IMR-90 (cell line): ENCODE data around the gene SPNS2. TPM values are rescaled to one million over a fixed set of nuclear protein-coding genes. Genes with fewer than 3 reads are reported as not detected.

Source experiments
- ATAC-seq: fragments of 200-7000 bp; cut with Tn5 transposase; 2 replicates; pipeline ENCODE4 v1.9.1; 2020; ENCODE audit warnings: low read depth, mild to moderate bottlenecking, moderate library complexity
- BruUV-seq: library from RNA; stranded (reverse); fragments of 400-500 nt; replicated peaks from 2 replicates; lab custom pipeline; 2021; lab: Mats Ljungman, UMichigan
- CTCF ChIA-PET: fragments of 300-600 bp; formaldehyde crosslinking; extraction: SDS; loops from one replicate; lab custom pipeline; 2021; ENCODE audit warnings: antibody characterized with exemption; lab: Yijun Ruan, JAX
- POLR2A ChIA-PET: fragments of 300-600 bp; sonication (Branson Sonifier 250); formaldehyde crosslinking; loops from one replicate; lab custom pipeline; 2022; ENCODE audit warnings: antibody characterized with exemption; ENCODE audit not compliant: unreplicated experiment; lab: Charles Lee
- DNase-seq: peaks from one replicate; pipeline ENCODE4 v3.0.0; 2013
- H2AFZ ChIP-seq: replicated peaks from 2 replicates; pipeline ENCODE3; 2013; ENCODE audit warnings: low read length, mild to moderate bottlenecking; ENCODE audit not compliant: poor library complexity
- H2AK5ac ChIP-seq: 2 replicates; pipeline ENCODE4 v1.6.1; 2013; ENCODE audit warnings: low read depth, low read length, inconsistent platforms
- H2AK9ac ChIP-seq: replicated peaks from 2 replicates; pipeline ENCODE3; 2013; ENCODE audit warnings: mild to moderate bottlenecking, low read depth, low read length, moderate library complexity; ENCODE audit not compliant: poor library complexity
- H2BK120ac ChIP-seq: 2 replicates; pipeline ENCODE4 v1.6.1; 2013; ENCODE audit warnings: low read depth, low read length, inconsistent platforms
- H2BK15ac ChIP-seq: 3 replicates; pipeline ENCODE4 v1.6.1; 2013; ENCODE audit warnings: low read depth, low read length, inconsistent platforms
- H2BK20ac ChIP-seq: 2 replicates; pipeline ENCODE4 v1.6.1; 2013; ENCODE audit warnings: low read depth, mild to moderate bottlenecking, inconsistent platforms, low read length, moderate library complexity
- H2BK5ac ChIP-seq: 2 replicates; pipeline ENCODE4 v1.6.1; 2013; ENCODE audit warnings: mild to moderate bottlenecking, low read depth, low read length, inconsistent platforms; ENCODE audit not compliant: poor library complexity, severe bottlenecking
- H3K14ac ChIP-seq: replicated peaks from 2 replicates; pipeline ENCODE4 v1.6.1; 2013; ENCODE audit warnings: low read depth, low read length, inconsistent platforms
- H3K18ac ChIP-seq: 2 replicates; pipeline ENCODE4 v1.6.1; 2013; ENCODE audit warnings: low read depth, low read length, control low read depth
- H3K23ac ChIP-seq: 2 replicates; pipeline ENCODE4 v1.6.1; 2013; ENCODE audit warnings: low read depth, low read length, inconsistent platforms
- H3K27ac ChIP-seq: 2 replicates; pipeline ENCODE4 v1.5.1; 2013; ENCODE audit warnings: mild to moderate bottlenecking, control low read depth, low read length; ENCODE audit not compliant: insufficient read depth
- H3K27me3 ChIP-seq: 2 replicates; pipeline ENCODE4 v1.6.1; 2013; ENCODE audit warnings: low read length; ENCODE audit not compliant: control insufficient read depth, insufficient read depth
- H3K36me3 ChIP-seq: 2 replicates; pipeline ENCODE4 v1.6.1; 2013; ENCODE audit warnings: low read length, mixed read lengths; ENCODE audit not compliant: control insufficient read depth, insufficient read depth
- H3K4ac ChIP-seq: 2 replicates; pipeline ENCODE4 v1.6.1; 2013; ENCODE audit warnings: low read depth, low read length, inconsistent platforms
- H3K4me1 ChIP-seq: 2 replicates; pipeline ENCODE4 v1.6.1; 2013; ENCODE audit warnings: low read length, mixed read lengths; ENCODE audit not compliant: control insufficient read depth, insufficient read depth
- H3K4me2 ChIP-seq: 2 replicates; pipeline ENCODE4 v1.6.1; 2013; ENCODE audit warnings: low read depth, mild to moderate bottlenecking, control low read depth, low read length, moderate library complexity
- H3K4me3 ChIP-seq: 2 replicates; pipeline ENCODE4 v1.5.1; 2013; ENCODE audit warnings: low read depth, mild to moderate bottlenecking, control low read depth, low read length, moderate library complexity; ENCODE audit not compliant: insufficient read depth
- H3K56ac ChIP-seq: 2 replicates; pipeline ENCODE4 v1.6.1; 2013; ENCODE audit warnings: low read length, inconsistent platforms; ENCODE audit not compliant: insufficient read depth; ENCODE audit errors: extremely low read depth
- H3K79me1 ChIP-seq, 2 experiments: 2 replicates each; pipeline ENCODE4 v1.6.1; 2013; ENCODE audit warnings: low read length in 2 of 2, inconsistent platforms in 1 of 2, low read depth in 1 of 2
- H3K9ac ChIP-seq: 2 replicates; pipeline ENCODE4 v1.6.1; 2013; ENCODE audit warnings: low read depth, low read length, control low read depth
- H3K9me1 ChIP-seq: 2 replicates; pipeline ENCODE4 v1.6.1; 2013; ENCODE audit warnings: low read length, inconsistent platforms; ENCODE audit not compliant: insufficient read depth
- H3K9me3 ChIP-seq: 2 replicates; pipeline ENCODE4 v1.6.1; 2013; ENCODE audit warnings: low read length; ENCODE audit not compliant: control insufficient read depth, insufficient read depth
- H4K20me1 ChIP-seq: 2 replicates; pipeline ENCODE4 v1.6.1; 2013; ENCODE audit warnings: low read length, inconsistent platforms; ENCODE audit not compliant: insufficient read depth
- H4K5ac ChIP-seq: 2 replicates; pipeline ENCODE4 v1.6.1; 2013; ENCODE audit warnings: mild to moderate bottlenecking, low read depth, low read length, control low read depth
- H4K8ac ChIP-seq, 2 experiments: 2 replicates each; pipeline ENCODE4 v1.6.1; 2013; ENCODE audit warnings: low read depth in 2 of 2, low read length in 2 of 2, control low read depth in 1 of 2, inconsistent platforms in 1 of 2
- H4K91ac ChIP-seq: 2 replicates; pipeline ENCODE4 v1.6.1; 2013; ENCODE audit warnings: low read depth, low read length, inconsistent platforms; ENCODE audit not compliant: insufficient read depth
- BHLHE40 ChIP-seq: fragments of 150-350 bp; IDR thresholded peaks from 2 replicates; pipeline ENCODE4 v1.6.1; 2016; ENCODE audit warnings: mild to moderate bottlenecking, low read depth, low read length
- CEBPB ChIP-seq: IDR thresholded peaks from 2 replicates; pipeline ENCODE4 v1.6.1; 2012; ENCODE audit warnings: low read depth, low read length, improper control_type of control experiment
- CTCF ChIP-seq: conservative IDR thresholded peaks from 2 replicates; pipeline ENCODE4 v1.5.1; 2012; ENCODE audit warnings: mild to moderate bottlenecking, low read depth, low read length, improper control_type of control experiment
- ELK1 ChIP-seq: fragments of 150-350 bp; IDR thresholded peaks from 2 replicates; pipeline ENCODE4 v1.6.1; 2016; ENCODE audit warnings: low read depth, mild to moderate bottlenecking, low read length, moderate library complexity, borderline replicate concordance
- FOS ChIP-seq: fragments of 150-350 bp; IDR thresholded peaks from 2 replicates; pipeline ENCODE4 v1.6.1; 2016; ENCODE audit warnings: low read depth, low read length
- MXI1 ChIP-seq: IDR thresholded peaks from 2 replicates; pipeline ENCODE4 v1.6.1; 2012; ENCODE audit warnings: low read depth, mild to moderate bottlenecking, low read length, moderate library complexity, borderline replicate concordance
- NFE2L2 ChIP-seq: fragments of 150-350 bp; IDR thresholded peaks from 2 replicates; pipeline ENCODE4 v1.6.1; 2016; ENCODE audit warnings: low read depth, mild to moderate bottlenecking, low read length
- POLR2A ChIP-seq: IDR thresholded peaks from 2 replicates; pipeline ENCODE4 v1.6.1; 2012; ENCODE audit warnings: mild to moderate bottlenecking, low read depth, low read length
- RAD21 ChIP-seq: IDR thresholded peaks from 2 replicates; pipeline ENCODE4 v1.6.1; 2012; ENCODE audit warnings: low read length, improper control_type of control experiment
- RCOR1 ChIP-seq: IDR thresholded peaks from 2 replicates; pipeline ENCODE4 v1.6.1; 2012; ENCODE audit warnings: mild to moderate bottlenecking, low read length, improper control_type of control experiment; ENCODE audit not compliant: insufficient replicate concordance
- RFX5 ChIP-seq: IDR thresholded peaks from 2 replicates; pipeline ENCODE4 v1.8.0; 2012; ENCODE audit warnings: low read depth, mild to moderate bottlenecking, low read length, moderate library complexity
- SMC3 ChIP-seq: fragments of 150-350 bp; IDR thresholded peaks from 2 replicates; pipeline ENCODE4 v1.6.1; 2016; ENCODE audit warnings: low read depth, mild to moderate bottlenecking, antibody characterized with exemption, low read length, moderate library complexity
- USF2 ChIP-seq: fragments of 150-350 bp; IDR thresholded peaks from 2 replicates; pipeline ENCODE4 v1.6.1; 2017; ENCODE audit warnings: mild to moderate bottlenecking, antibody characterized with exemption, low read length, low read depth
- WGBS, 2 experiments: methylation state at CpG; one replicate each; pipeline versions ENCODE4 v1.1.5 to v1.1.7; 2013; ENCODE audit warnings: missing lambda C conversion rate in 2 of 2; ENCODE audit not compliant: insufficient read length in 1 of 2; ENCODE audit errors: extremely low coverage in 2 of 2; 5-methylcytosine and 5-hydroxymethylcytosine counted together
- dilution Hi-C: fragments of 300-500 bp; cut with HindIII; formaldehyde crosslinking; loops from one replicate; pipeline ENCODE4 v1.14.3; 2018; ENCODE audit warnings: low sequenced_read_pairs; ENCODE audit not compliant: unreplicated experiment
- in situ Hi-C: fragments of 300-500 bp; cut with MboI; formaldehyde crosslinking; loops from 3 replicates; pipeline ENCODE4 v1.14.3; 2019; ENCODE audit warnings: low sequenced_read_pairs, inconsistent platforms, mixed read lengths
- intact Hi-C: fragments of 100-400 bp; cut with micrococcal nuclease; formaldehyde crosslinking; loops from 2 replicates; pipeline ENCODE4 v1.10.0; 2022
- polyA plus RNA-seq, 3 experiments: library from polyadenylated mRNA; depleted of rRNA; stranded (reverse); fragments of >200 nt; gene quantifications; 2 replicates each; pipeline ENCODE4 v1.2.3, GENCODE V29; 2012; ENCODE audit warnings: low replicate concordance in 1 of 3
- total RNA-seq: library from RNA; depleted of rRNA; stranded (reverse); fragments of >200 nt; gene quantifications from 2 replicates; pipeline ENCODE4 v1.2.3, GENCODE V29; 2012

Gene SPNS2
- total and polyA plus RNA-seq, 2 of the 4 experiments (the other 2 are of a cell fraction) = under 0.01 TPM; not detected in 1

GRCh38 chr17:4557626-4558346 is 59.1 kb downstream of the SPNS2 start:
- Histone ChIP-seq H3K4ac (no peak overlapping the region), H3K79me1 (peaks cover 9 to 21% of the 10 kb centered on the region in 2 experiments), H3K56ac (no peak overlapping the region), H3K4me2 (no peak overlapping the region), H2BK120ac (no peak overlapping the region), H2BK15ac (no peak overlapping the region), H2AK5ac (no peak overlapping the region), H3K9ac (no peak overlapping the region), H2BK20ac (no peak overlapping the region), H3K4me1 (peaks cover 8% of the 10 kb centered on the region), H3K27ac (no peak overlapping the region), H3K9me3 (no peaks in the 10 kb centered on the region), H2AFZ (no peak overlapping the region), H2AK9ac (no peak overlapping the region), H3K36me3 (peaks cover 2% of the 10 kb centered on the region; the same call in 1 of the 2 replicates), H2BK5ac (no peak overlapping the region), H4K20me1 (no peaks in the 10 kb centered on the region), H3K23ac (no peak overlapping the region), H4K91ac (no peak overlapping the region), H3K27me3 (peaks cover 5% of the 10 kb centered on the region; the same call in 1 of the 2 replicates), H3K4me3 (no peak overlapping the region), H3K9me1 (0 out of 2 replicates have a peak, but pooled peaks cover 2% of the 10 kb centered on the region), H3K18ac (no peak overlapping the region), H3K14ac (no peak overlapping the region), H4K8ac (no peak overlapping the region), H4K5ac (no peak overlapping the region)
- TF ChIP-seq MXI1 (no peak), SMC3 (no peak), CTCF (no peak), FOS (no peak), NFE2L2 (no peak), CEBPB (no peak), POLR2A (no peak), RAD21 (no peak), BHLHE40 (no peak), RCOR1 (no peak), ELK1 (no peak), RFX5 (no peak), USF2 (no peak)
- ATAC-seq = no peak
- no TSS peak for BruUV-seq
- WGBS, 2 experiments = 90% methylated on average over 2 of the region's 6 CpGs; no CpG with 5 or more reads in 1 of the 2 experiments
- intact Hi-C loops (loop anchor here (5.0 kb wide), 1 partner anchor 135 kb away; no protein-coding TSS in a partner anchor), in situ Hi-C loops (loop anchor here (10.0 kb wide), 1 partner anchor 63 kb away; the partner anchor contains the start of gene SPNS2), dilution Hi-C loops (no loop called here)
- POLR2A ChIA-PET = no interaction called here
- CTCF ChIA-PET = interaction anchor here (1.0 kb wide), 1 partner anchor 9 kb away, joined by 3 read pairs; no protein-coding TSS in a partner anchor
- no peak for DNase-seq
